GM12891 (cell line): ENCODE data around the gene SSC4D.

ENCODE experiments used
- PAX5 ChIP-seq: IDR thresholded peaks from 2 replicates; pipeline ENCODE4 v1.6.1; 2011; ENCODE audit warnings: low read length, moderate library complexity, mild to moderate bottlenecking; ENCODE audit not compliant: insufficient read depth, severe bottlenecking
- POLR2A ChIP-seq: IDR thresholded peaks from 2 replicates; pipeline ENCODE4 v1.6.1; 2011; ENCODE audit warnings: low read depth, low read length, control low read depth
- POLR2AphosphoS5 ChIP-seq: IDR thresholded peaks from 2 replicates; pipeline ENCODE4 v1.6.1; 2011; ENCODE audit warnings: low read depth, low read length, control low read depth
- POU2F2 ChIP-seq: IDR thresholded peaks from 2 replicates; pipeline ENCODE4 v1.6.1; 2011; ENCODE audit warnings: low read depth, mild to moderate bottlenecking, control low read depth, low read length, moderate library complexity
- SPI1 ChIP-seq: IDR thresholded peaks from 2 replicates; pipeline ENCODE4 v1.6.1; 2011; ENCODE audit warnings: low read depth, low read length, control low read depth
- TAF1 ChIP-seq: IDR thresholded peaks from 2 replicates; pipeline ENCODE4 v1.6.1; 2011; ENCODE audit warnings: low read depth, low read length, control low read depth

- TF ChIP-seq TAF1: no peak
- TF ChIP-seq POLR2A: no peak
- no peak for TF ChIP-seq POLR2AphosphoS5
- no peak for TF ChIP-seq SPI1
- TF ChIP-seq PAX5: no peak
- TF ChIP-seq POU2F2: no peak
Measured at GRCh38 chr7:76359978-76360638, 49.4 kb downstream of the SSC4D start.
